Testis (tissue), 3 donors: Measurements from ENCODE around the gene MPG. TPM values are rescaled to one million over a fixed set of nuclear protein-coding genes. Genes with fewer than 3 reads are reported as not detected.
"Not testable (repeated sequence)": the region's sequence is repeated elsewhere in the genome, so short reads cannot be mapped to it uniquely, and the experiment has no call there.

ENCODE experiments used
- DNase-seq: peaks from one replicate; pipeline ENCODE4 v3.0.0-alpha.2; 2019
- H3K27ac ChIP-seq, 2 donors: fragments of 200-600 bp; sonication (generic); one replicate each; pipeline ENCODE4 v1.5.1; 2019
- H3K27me3 ChIP-seq: fragments of 200-600 bp; sonication (generic); one replicate; pipeline ENCODE4 v1.5.1; 2019
- H3K36me3 ChIP-seq: fragments of 200-600 bp; sonication (generic); one replicate; pipeline ENCODE4 v1.5.1; 2017; ENCODE audit warnings: low read depth; ENCODE audit errors: missing control alignments
- H3K4me1 ChIP-seq: fragments of 200-600 bp; sonication (generic); one replicate; pipeline ENCODE4 v1.5.1; 2019
- H3K4me3 ChIP-seq, 2 donors: fragments of 200-600 bp; sonication (generic); one replicate each; pipeline ENCODE4 v1.5.1; 2017 to 2019
- H3K9me3 ChIP-seq: fragments of 200-600 bp; sonication (generic); one replicate; pipeline ENCODE4 v1.5.1; 2017
- CTCF ChIP-seq, 3 experiments: fragments of 450-650 bp in 2 of 3; fragments of 200-600 bp in 1 of 3; sonication (generic) in 1 of 3; IDR thresholded peaks; one replicate each; pipeline ENCODE4 v1.5.1; 2016 to 2019; ENCODE audit warnings: antibody characterized with exemption in 3 of 3, mild to moderate bottlenecking in 2 of 3, moderate library complexity in 1 of 3
- POLR2A ChIP-seq: fragments of 450-650 bp; IDR thresholded peaks from one replicate; pipeline ENCODE4 v1.6.1; 2017; ENCODE audit warnings: antibody characterized with exemption, mild to moderate bottlenecking, moderate library complexity
- WGBS, 2 donors: methylation state at CpG; one replicate each; pipeline ENCODE4 v1.1.5; 2018; 5-methylcytosine and 5-hydroxymethylcytosine counted together
- intact Hi-C: fragments of 100-400 bp; cut with DNase I; formaldehyde crosslinking; loops from one replicate; pipeline ENCODE4 v1.15.1; 2023; ENCODE audit warnings: low total_unique reads
- polyA plus RNA-seq: library from polyadenylated mRNA; stranded (reverse); fragments of 350-450 nt; fragmentation: Illumina TruSeq; extraction: RNeasy Lipid Tissue Mini Kit (QIAGEN cat#74804); gene quantifications from one replicate; pipeline ENCODE4 v1.2.3, GENCODE V29; 2014; ENCODE audit warnings: low read depth, low replicate concordance; ENCODE audit not compliant: insufficient read depth
- total RNA-seq, 2 donors: library from RNA; depleted of rRNA; stranded (reverse); fragments of >200 nt; gene quantifications; one replicate each; pipeline ENCODE4 v1.2.3, GENCODE V29; 2016

The MPG gene
- total and polyA plus RNA-seq, 3 donors from 2014 or later: 42.6 to 61.7 (median 44.8) TPM

DNA sequence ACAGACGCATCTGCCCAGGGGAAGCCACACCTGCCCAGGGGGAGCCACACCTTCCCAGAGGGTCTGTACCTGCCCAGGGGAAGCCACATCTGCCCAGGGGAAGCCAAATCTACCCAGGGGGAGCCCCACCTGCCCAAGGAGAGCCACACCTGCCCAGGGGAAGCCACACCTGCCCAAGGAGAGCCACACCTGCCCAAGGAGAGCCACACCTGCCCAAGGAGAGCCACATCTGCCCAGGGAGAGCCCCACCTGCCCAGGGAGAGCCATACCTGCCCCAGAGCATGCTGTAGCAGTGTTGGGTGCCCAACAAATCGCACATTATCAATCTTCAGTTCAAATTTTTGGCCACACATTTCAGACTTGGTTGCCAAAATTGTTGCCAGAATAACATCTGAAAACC lies 40.8 kb downstream of the MPG start:
- H3K27me3 ChIP-seq: no peaks in the 10 kb centered on the region
- H3K4me1 ChIP-seq: no peaks in the 10 kb centered on the region
- 90 to 97% methylated on average over 2 of the region's 2 CpGs for WGBS, 2 donors
- no peak overlapping the region for H3K4me3 ChIP-seq
- DNase-seq: no peak
- no peaks in the 10 kb centered on the region for H3K9me3 ChIP-seq
- H3K27ac ChIP-seq: no peak overlapping the region
- TF ChIP-seq CTCF (IDR thresholded peaks at IDR 0.05) (no peak), POLR2A (no peak)
- no peaks in the 10 kb centered on the region for H3K36me3 ChIP-seq
- intact Hi-C loops: no loop called here

DNA sequence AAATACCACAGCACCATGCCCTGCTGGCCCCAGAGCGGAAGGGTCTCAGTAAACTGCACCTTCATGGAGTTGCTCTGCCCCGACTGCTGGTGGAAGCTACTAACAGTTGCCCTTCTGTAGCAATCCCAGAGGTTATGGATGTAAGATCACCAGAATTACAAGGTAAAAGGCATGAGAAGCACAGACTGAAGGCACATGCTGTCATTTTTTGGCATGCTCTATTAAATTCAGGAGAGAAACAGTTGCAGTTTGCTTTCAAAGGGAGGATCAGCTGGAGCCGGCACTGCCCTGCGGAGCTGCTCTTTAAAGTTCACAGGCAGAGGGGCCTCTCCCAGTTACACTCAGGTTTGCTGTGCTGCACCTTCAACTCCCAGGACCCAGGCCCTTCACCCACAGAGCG lies 41.3 kb downstream of the MPG start:
- TF ChIP-seq CTCF (IDR thresholded peaks at IDR 0.05) (no peak), POLR2A (no peak)
- WGBS, 2 donors: 74 to 86% methylated on average over 5 of the region's 5 CpGs
- Histone ChIP-seq H3K36me3 (no peaks in the 10 kb centered on the region), H3K4me1 (no peaks in the 10 kb centered on the region), H3K27ac (no peak overlapping the region), H3K9me3 (no peaks in the 10 kb centered on the region), H3K4me3 (no peak overlapping the region), H3K27me3 (no peaks in the 10 kb centered on the region)
- DNase-seq: no peak
- intact Hi-C loops: no loop called here

DNA sequence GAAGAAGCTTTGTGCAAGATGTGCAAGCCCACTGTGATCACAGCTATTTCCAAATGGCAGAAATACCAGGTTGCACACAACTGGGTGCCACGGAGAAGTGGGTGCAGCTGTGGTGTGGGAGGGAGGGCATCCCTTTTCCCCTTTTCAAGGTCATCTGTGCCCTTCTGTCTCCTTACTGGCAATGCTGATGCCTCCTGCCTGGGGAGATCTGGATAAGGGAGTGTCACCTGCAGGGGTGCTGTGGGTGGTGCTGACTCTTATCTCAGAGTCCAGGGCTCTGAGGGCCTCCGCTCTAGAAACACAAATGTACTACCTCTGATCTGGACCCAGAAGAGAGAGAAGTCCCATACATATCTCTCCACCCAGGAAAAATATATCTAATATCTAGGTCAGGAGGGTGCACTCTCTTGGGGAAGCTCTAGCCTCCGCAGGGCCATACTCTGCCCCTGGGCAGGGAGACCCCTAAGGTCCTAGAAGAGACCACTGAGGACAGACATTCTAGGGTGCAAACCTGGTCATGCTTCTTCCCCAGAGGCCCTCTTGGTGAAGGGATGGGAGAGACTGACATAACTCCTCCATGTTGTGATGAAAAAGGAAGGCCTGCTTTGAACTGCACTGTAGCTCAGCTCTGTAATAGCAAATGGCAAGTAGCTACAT lies 41.9 kb downstream of the MPG start:
- TF ChIP-seq CTCF (IDR thresholded peaks at IDR 0.05) (no peak), POLR2A (no peak)
- no peak for DNase-seq
- no peaks in the 10 kb centered on the region for H3K27me3 ChIP-seq
- H3K9me3 ChIP-seq: no peaks in the 10 kb centered on the region
- H3K4me3 ChIP-seq: no peak overlapping the region
- intact Hi-C loops: no loop called here
- WGBS, 2 donors: 65 to 84% methylated on average over 3 of the region's 3 CpGs
- H3K27ac ChIP-seq: no peak overlapping the region
- no peaks in the 10 kb centered on the region for H3K4me1 ChIP-seq
- no peaks in the 10 kb centered on the region for H3K36me3 ChIP-seq

- intact Hi-C loops: no loop called here
- no peak for TF ChIP-seq POLR2A
- TF ChIP-seq CTCF (IDR thresholded peaks at IDR 0.05): no peak
- no peak for DNase-seq
- Histone ChIP-seq H3K4me3 (no peak overlapping the region), H3K36me3 (no peaks in the 10 kb centered on the region), H3K27me3 (no peaks in the 10 kb centered on the region), H3K4me1 (no peaks in the 10 kb centered on the region), H3K27ac (no peak overlapping the region), H3K9me3 (no peaks in the 10 kb centered on the region)
- WGBS, 2 donors: 83 to 91% methylated on average over 2 of the region's 2 CpGs
Observed at GRCh38 chr16:120756-121155, 42.7 kb downstream of the MPG start.

GRCh38 chr16:122361-122760 lies 44.3 kb downstream of the MPG start:
- DNase-seq: no peak
- TF ChIP-seq POLR2A (no peak), CTCF (IDR thresholded peaks at IDR 0.05) (no peak)
- 78 to 81% methylated on average over 1 of the region's 1 CpG for WGBS, 2 donors
- Histone ChIP-seq H3K4me1 (no peaks in the 10 kb centered on the region), H3K9me3 (no peaks in the 10 kb centered on the region), H3K27ac (no peak overlapping the region), H3K4me3 (no peak overlapping the region), H3K27me3 (no peaks in the 10 kb centered on the region), H3K36me3 (no peaks in the 10 kb centered on the region)
- intact Hi-C loops: no loop called here

DNA sequence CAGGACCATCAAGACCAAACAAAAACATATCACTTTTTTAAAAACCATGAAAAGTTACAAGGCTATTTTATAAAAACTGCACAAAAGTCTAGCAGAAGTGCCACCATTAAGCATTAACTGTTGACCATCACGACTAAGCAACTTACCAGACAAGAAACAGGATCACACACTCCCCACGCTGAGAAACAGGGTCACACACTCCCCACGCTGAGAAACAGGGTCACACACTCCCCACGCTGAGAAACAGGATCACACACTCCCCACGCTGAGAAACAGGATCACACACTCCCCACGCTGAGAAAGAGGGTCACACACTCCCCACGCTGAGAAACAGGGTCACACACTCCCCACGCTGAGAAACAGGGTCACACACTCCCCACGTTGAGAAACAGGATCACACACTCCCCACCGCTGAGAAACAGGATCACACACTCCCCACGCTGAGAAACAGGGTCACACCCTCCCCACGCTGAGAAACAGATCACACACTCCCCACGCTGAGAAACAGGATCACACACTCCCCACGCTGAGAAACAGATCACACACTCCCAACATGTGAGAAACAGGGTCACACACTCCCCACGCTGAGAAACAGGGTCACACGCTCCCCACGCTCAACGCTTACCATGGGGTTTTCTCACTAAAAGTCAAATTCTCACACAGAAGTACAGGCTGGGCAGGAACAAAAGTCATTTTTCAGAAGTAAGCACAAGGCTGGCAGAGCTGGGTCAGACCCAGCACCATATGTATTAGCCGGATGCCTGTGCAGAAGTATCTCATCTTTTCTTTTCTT lies 45.7 kb downstream of the MPG start:
- H3K27me3 ChIP-seq, intact Hi-C loops, H3K9me3 ChIP-seq, H3K4me1 ChIP-seq, H3K4me3 ChIP-seq, H3K27ac ChIP-seq, DNase-seq, H3K36me3 ChIP-seq: not testable (repeated sequence)
- WGBS, 2 donors: 87 to 91% methylated on average over 17 to 19 of the region's 19 CpGs
